C1 segment of cervical spinal cord (tissue), 14 donors: Measurements from ENCODE around the gene CELA3B.
A peak's percentile ranks its signal among the peaks of the same experiment; 100 is the strongest.
"Not testable (repeated sequence)": the region's sequence is repeated elsewhere in the genome, so short reads cannot be mapped to it uniquely, and the experiment has no call there.

Experiments used
- DNase-seq, 14 donors: peaks; one replicate each; lab custom pipeline; 2025; lab: John Stamatoyannopoulos, UW

CELA3B gene

GRCh38 chr1:21942959-21943640 lies 33.7 kb upstream of the CELA3B start:
- DNase-seq = not testable (repeated sequence)

GRCh38 chr1:21944733-21945073 lies 32.1 kb upstream of the CELA3B start:
- DNase-seq = no peak

GRCh38 chr1:21946836-21947587 lies 29.8 kb upstream of the CELA3B start:
- no peak for DNase-seq

GRCh38 chr1:21950734-21951133 lies 26.1 kb upstream of the CELA3B start:
- DNase-seq = no peak

GRCh38 chr1:21951226-21951870 lies 25.5 kb upstream of the CELA3B start:
- DNase-seq = no peak

GRCh38 chr1:21952786-21953520 lies 23.9 kb upstream of the CELA3B start:
- no peak for DNase-seq

GRCh38 chr1:21955058-21955457 lies 21.8 kb upstream of the CELA3B start:
- no peak for DNase-seq

- DNase-seq = no peak
These were observed 21.1 kb upstream of the CELA3B start for GRCh38 chr1:21955501-21956281.

- DNase-seq = no peak
These were observed 19.9 kb upstream of the CELA3B start for GRCh38 chr1:21956720-21957552.

GRCh38 chr1:21961337-21961736 lies 15.5 kb upstream of the CELA3B start:
- no peak for DNase-seq

- no peak for DNase-seq
These were observed 15.0 kb upstream of the CELA3B start for GRCh38 chr1:21961799-21962198.

- peak in 12 of 14 donors; percentile 1 to 67 (median 34) for DNase-seq
These were observed 13.2 kb upstream of the CELA3B start for GRCh38 chr1:21963477-21964217.

- DNase-seq = no peak
These were observed 10.4 kb upstream of the CELA3B start for GRCh38 chr1:21966247-21967000.

- DNase-seq = not testable (repeated sequence)
These were observed 9.6 kb upstream of the CELA3B start for GRCh38 chr1:21967216-21967615.

- DNase-seq = not testable (repeated sequence)
These were observed 7.8 kb upstream of the CELA3B start for GRCh38 chr1:21969066-21969465.

- DNase-seq = not testable (repeated sequence)
These were observed 6.3 kb upstream of the CELA3B start for GRCh38 chr1:21970523-21970922.

- not testable (repeated sequence) for DNase-seq
These were observed 3.8 kb upstream of the CELA3B start for GRCh38 chr1:21972973-21973441.

- not testable (repeated sequence) for DNase-seq
These were observed 2.9 kb upstream of the CELA3B start for GRCh38 chr1:21973948-21974347.

GRCh38 chr1:21974699-21975098 lies 2.1 kb upstream of the CELA3B start:
- DNase-seq = not testable (repeated sequence)
